HG03442 (cell line): Measurements from ENCODE around the gene CTTNBP2.
A peak's percentile ranks its signal among the peaks of the same experiment; 100 is the strongest.
"Not testable (repeated sequence)": the region's sequence is repeated elsewhere in the genome, so short reads cannot be mapped to it uniquely, and the experiment has no call there.

ENCODE experiments used
- ATAC-seq: cut with Tn5 transposase; IDR thresholded peaks from one replicate; pipeline ENCODE4 v1.9.1; 2021; ENCODE audit warnings: mild to moderate bottlenecking, moderate library complexity; ENCODE audit not compliant: unreplicated experiment

Gene CTTNBP2

GRCh38 chr7:117750612-117751563, 122.4 kb downstream of the CTTNBP2 start:
- no peak for ATAC-seq

DNA sequence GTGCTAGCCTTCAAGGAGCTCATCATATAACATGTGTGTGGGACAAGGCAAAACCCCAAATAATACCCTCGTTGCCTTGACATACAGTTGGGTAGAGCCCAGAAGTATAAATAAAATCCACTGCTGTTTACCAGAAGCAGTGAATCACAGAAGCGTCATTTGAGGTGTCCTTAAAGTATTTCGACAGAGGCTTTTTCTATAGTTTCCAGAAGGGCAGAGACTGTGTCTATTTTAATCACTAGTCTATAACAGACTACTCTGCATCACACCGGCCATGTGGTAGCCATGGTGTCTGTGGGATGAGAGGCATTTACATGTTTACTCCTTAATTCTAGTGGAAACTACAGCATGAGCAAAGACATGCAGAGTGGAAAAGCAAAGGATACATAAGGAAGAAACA, 131.3 kb downstream of the CTTNBP2 start:
- ATAC-seq, result no peak

DNA sequence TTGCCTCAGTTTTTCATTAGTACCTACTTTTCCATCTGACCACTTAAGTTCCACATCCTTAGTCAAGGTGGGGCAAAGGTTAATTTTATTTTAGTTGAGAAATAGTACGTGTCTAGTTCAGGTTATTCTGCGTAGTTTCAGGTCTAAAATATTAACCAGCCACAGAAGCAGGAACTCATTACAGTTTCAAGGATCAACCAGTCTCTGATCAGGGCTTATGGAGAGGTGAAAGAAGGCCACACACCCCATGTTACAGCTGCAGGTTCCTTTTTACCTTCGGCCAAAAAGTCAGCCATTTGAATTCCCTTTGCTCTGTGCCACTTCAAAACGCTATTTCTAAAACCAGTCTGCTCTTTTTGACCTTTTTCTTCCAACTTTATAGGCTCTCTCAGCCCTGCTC, 134.2 kb downstream of the CTTNBP2 start:
- ATAC-seq, result no peak

DNA sequence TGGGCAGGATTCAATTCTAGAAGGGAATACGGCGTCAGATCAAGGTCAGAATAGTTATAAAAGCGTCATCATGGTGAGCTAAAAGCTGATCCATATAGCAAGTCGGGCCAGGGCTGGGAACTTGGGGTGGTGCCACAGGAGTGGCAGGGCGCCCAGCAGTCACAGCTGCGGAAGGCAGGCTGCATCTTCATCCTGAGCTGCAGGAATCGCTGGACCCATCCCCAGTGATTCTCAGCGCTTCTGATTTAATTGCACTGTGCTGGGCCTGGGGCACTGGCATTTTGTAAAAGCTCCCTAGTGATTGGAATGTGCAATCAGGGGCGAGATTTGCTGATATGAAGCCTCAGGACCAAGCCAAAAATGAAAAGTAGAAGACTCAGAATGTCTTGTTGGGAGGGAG, 135.3 kb downstream of the CTTNBP2 start:
- ATAC-seq, result no peak

- ATAC-seq, result peak; percentile 95
Observed at GRCh38 chr7:117731455-117731854, 141.8 kb downstream of the CTTNBP2 start.

DNA sequence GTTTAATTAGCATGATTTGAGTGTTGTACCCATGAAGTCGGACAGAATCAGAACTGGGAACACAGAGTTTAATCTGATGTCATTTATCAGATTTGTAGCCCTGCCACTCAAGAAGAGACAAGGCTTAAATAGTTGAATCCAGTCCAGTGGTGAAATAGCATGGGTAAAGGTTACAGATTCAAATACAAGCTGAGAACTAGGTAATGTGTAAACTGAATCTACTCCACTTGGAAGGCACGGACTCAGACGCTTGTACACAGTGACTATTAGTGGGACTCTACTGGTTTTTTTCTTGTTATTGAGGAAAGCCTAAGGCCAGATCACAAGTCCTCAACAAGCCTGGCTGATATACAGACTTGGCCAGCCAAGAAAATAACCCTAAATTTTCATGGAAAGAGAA, 142.9 kb downstream of the CTTNBP2 start:
- ATAC-seq, result no peak

- peak; percentile 57 for ATAC-seq
Observed at GRCh38 chr7:117728890-117729624, 144.2 kb downstream of the CTTNBP2 start.

DNA sequence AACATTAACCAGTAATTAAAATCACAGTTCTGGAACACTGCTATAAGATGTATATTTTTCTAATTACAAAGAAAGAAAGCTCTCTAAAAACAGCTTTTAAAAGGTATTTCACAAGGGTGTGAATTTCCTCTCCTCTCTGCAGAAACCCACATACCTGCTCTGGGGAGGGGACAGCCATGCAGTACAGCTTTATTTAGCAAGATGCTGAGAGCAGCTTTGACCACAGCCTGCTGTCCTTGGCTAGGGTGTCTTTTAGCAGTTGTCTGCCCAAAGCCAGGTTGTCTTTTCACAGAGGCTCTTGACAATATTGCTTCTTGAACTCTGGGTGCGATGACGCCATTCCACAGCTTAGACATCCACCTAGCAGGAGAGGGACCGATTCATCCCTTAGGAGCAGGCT, 148.3 kb downstream of the CTTNBP2 start:
- ATAC-seq, result no peak

- no peak for ATAC-seq
Observed at GRCh38 chr7:117719377-117719776, 153.9 kb downstream of the CTTNBP2 start.

DNA sequence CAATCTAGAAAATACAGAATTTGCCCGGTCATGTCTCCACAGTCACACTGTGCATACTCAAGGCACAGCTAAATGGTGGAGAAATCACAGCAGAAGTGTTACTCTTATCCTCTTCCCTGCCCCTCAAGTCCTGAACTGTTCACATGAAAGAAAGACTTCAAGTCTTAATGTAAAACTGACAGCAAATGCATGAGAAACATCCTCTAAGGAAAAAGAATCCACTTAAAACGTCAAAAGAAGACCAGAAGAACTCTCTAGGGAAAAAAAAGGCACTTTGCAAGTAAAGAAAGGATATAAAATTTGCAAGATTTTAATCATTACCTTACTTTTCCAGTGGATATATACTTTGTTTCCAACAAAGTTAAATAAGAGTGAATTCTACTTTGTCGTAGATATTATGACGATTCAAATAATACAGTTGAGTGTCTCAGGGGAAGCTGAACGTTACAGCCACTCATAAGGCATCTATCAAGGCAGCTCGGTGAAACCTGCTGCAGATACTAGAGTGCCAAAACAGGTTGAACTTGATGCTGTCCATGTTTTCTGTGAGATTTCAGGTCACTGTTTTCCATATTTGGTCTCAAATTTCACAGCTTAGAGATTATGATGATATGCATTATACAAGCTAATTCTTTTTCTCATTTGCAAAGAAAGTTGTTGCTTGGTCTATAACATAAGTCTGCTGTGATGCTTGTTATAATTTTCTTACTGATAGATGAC, 155.0 kb downstream of the CTTNBP2 start:
- ATAC-seq, result no peak

DNA sequence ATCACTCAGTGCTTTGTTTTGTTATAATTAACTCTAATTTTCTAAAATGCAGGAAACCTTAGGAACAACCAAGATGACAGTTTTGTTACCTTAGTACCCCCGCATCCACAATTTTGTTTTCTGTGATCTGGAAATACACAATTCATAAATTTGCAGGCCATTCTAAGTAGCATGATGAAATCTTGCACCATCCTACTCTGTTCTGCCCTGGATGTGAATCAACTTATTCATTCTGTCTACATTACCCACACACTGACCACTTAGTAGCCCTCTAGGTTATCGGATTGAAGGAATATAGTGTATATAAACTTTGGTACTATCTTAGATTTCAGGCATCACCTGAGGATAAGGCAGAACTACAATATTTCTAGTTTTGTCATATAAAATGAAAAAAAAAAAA, 155.9 kb downstream of the CTTNBP2 start:
- ATAC-seq, result no peak

- no peak for ATAC-seq
Observed at GRCh38 chr7:117716707-117717299, 156.4 kb downstream of the CTTNBP2 start.

- ATAC-seq, result peak; percentile 90
Observed at GRCh38 chr7:117715784-117716445, 157.3 kb downstream of the CTTNBP2 start.

GRCh38 chr7:117711556-117711955, 161.7 kb downstream of the CTTNBP2 start:
- no peak for ATAC-seq

DNA sequence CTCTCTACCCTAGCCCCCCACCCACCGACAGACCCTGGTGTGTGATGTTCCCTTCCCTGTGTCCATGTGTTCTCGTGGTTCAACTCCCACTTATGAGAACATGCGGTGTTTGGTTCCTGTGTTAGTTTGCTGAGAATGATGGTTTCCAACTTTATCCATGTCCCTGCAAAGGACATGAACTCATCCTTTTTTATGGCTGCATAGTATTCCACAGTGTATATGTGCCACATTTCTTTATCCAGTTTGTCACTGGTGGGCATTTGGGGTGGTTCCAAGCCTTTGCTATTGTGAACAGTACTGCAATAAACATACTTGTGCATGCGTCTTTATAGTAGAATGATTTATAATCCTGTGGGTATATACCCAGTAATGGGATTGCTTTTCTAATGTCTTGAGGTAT, 165.1 kb downstream of the CTTNBP2 start:
- ATAC-seq, result not testable (repeated sequence)

DNA sequence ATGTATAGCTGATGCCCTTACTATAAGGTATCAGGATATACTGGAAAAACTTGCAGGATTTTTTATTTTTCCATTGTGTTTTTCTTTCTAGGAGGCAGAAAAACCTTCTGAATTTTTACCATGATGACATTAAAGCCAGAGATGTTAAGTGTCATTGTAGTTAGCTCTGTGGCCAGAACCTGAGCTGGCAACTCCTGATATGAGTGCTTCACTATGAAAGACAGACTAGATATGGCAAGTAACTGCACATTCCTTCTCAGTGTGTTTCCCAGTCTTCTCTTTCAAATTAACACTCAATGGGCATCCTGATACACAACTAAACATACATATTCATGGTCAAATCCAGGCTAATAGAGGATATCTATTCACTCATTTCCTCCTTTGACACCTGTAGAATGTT, 166.2 kb downstream of the CTTNBP2 start:
- no peak for ATAC-seq

DNA sequence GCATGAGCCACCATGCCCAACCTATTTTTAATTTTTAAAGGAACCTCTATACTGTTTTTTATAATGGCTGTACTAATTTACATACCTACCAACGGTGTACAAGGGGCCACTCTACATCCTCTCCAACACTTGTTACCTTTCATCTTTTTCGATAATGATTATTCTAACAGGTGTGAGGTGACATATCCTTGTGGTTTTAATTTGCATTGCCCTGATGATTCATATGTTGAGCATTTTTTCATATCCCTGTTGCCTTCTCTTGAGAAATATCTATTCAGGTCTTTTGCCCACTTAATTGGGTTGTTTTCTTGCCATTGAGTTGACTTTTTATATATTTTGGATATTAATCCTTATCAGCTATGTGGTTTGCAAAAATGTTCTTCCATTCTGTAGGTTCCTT, 167.0 kb downstream of the CTTNBP2 start:
- ATAC-seq, result no peak

- ATAC-seq, result no peak
Observed at GRCh38 chr7:117705630-117706029, 167.6 kb downstream of the CTTNBP2 start.

DNA sequence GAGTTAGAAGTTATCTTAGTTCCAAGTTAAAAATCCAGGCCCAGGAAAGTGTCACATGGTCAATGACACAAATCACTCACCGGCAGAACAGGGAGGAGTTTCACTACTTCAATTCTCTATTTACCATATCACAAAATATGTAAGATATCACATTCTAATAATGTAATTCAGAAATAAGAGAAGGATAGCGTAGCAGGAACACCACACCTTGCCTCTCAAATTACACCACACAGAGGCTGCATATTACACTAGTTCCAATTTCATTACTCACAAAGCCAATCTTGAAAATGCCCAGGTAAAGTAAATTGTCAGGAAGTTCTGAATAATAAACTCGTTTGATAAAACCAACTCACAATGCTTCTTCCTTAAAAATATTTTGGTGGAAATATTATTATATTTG, 169.2 kb downstream of the CTTNBP2 start:
- ATAC-seq, result no peak

- ATAC-seq, result no peak
Observed at GRCh38 chr7:117698018-117698417, 175.2 kb downstream of the CTTNBP2 start.
